Activated CD8-positive, alpha-beta T cell treated with anti-CD3 and anti-CD28 coated beads, Interleukin-2, amount 10 ng/mL, durations not matched to agents 7 days and 5 days (primary cell): Measurements from ENCODE around the gene KCNK13. TPM values are rescaled to one million over a fixed set of nuclear protein-coding genes. Genes with fewer than 3 reads are reported as not detected.
"Not testable (repeated sequence)": the region's sequence is repeated elsewhere in the genome, so short reads cannot be mapped to it uniquely, and the experiment has no call there.

Source experiments
- ATAC-seq: fragments of 150-1000 bp; cut with Tn5 transposase; one replicate; pipeline ENCODE4 v1.10.0; 2021; ENCODE audit warnings: moderate library complexity
- CTCF ChIA-PET: fragments of 350-600 bp; sonication (Branson Sonifier 250); formaldehyde crosslinking; loops from one replicate; lab custom pipeline; 2021; ENCODE audit warnings: antibody characterized with exemption; lab: Charles Lee
- POLR2A ChIA-PET: fragments of 350-600 bp; sonication (Branson Sonifier 250); formaldehyde crosslinking; loops from one replicate; lab custom pipeline; 2021; ENCODE audit warnings: antibody characterized with exemption; lab: Charles Lee
- DNase-seq: peaks from one replicate; pipeline ENCODE4 v3.0.0-alpha.2; 2020
- H3K27ac Mint-ChIP-seq: one replicate; pipeline ENCODE4 v1.8.0; 2021; ENCODE audit warnings: mild to moderate bottlenecking, mixed read lengths
- H3K27me3 Mint-ChIP-seq: one replicate; pipeline ENCODE4 v1.8.0; 2021; ENCODE audit warnings: low read depth, mixed read lengths
- H3K36me3 Mint-ChIP-seq: one replicate; pipeline ENCODE4 v1.8.0; 2021; ENCODE audit warnings: low read depth, mixed read lengths
- H3K4me1 Mint-ChIP-seq: one replicate; pipeline ENCODE4 v1.8.0; 2021; ENCODE audit warnings: low read depth, mixed read lengths
- H3K4me3 Mint-ChIP-seq: one replicate; pipeline ENCODE4 v1.8.0; 2021; ENCODE audit warnings: mild to moderate bottlenecking, mixed read lengths
- H3K9me3 Mint-ChIP-seq: one replicate; pipeline ENCODE4 v1.8.0; 2022; ENCODE audit warnings: mixed read lengths; ENCODE audit not compliant: insufficient read depth
- total RNA-seq, 2 experiments: library from RNA; stranded (reverse); gene quantifications; one replicate each; pipeline ENCODE4 v1.2.3, GENCODE V29; 2021

The KCNK13 gene
- total RNA-seq, 2 experiments from 2014 or later = 0.11 to 0.13 TPM

GRCh38 chr14:90213099-90213748 is 151.4 kb downstream of the KCNK13 start:
- POLR2A ChIA-PET = no interaction called here
- no peaks in the 10 kb centered on the region for H3K9me3 Mint-ChIP-seq
- no peaks in the 10 kb centered on the region for H3K4me1 Mint-ChIP-seq
- no peak overlapping the region for H3K4me3 Mint-ChIP-seq
- peaks cover 7% of the 10 kb centered on the region for H3K27me3 Mint-ChIP-seq
- no peak for ATAC-seq
- CTCF ChIA-PET = no interaction called here
- H3K27ac Mint-ChIP-seq = no peak overlapping the region
- peaks cover 2% of the 10 kb centered on the region for H3K36me3 Mint-ChIP-seq
- DNase-seq = no peak

- H3K4me3 Mint-ChIP-seq = no peak overlapping the region
- no peaks in the 10 kb centered on the region for H3K36me3 Mint-ChIP-seq
- DNase-seq (no peak), ATAC-seq (no peak)
- ChIA-PET POLR2A (no interaction called here), CTCF (no interaction called here)
- peaks cover 13% of the 10 kb centered on the region for H3K27me3 Mint-ChIP-seq
- H3K9me3 Mint-ChIP-seq = no peaks in the 10 kb centered on the region
- H3K4me1 Mint-ChIP-seq = no peaks in the 10 kb centered on the region
- no peak overlapping the region for H3K27ac Mint-ChIP-seq
Measured at GRCh38 chr14:90228478-90228877, 166.7 kb downstream of the KCNK13 start.

- H3K27me3 Mint-ChIP-seq = peaks cover 10% of the 10 kb centered on the region
- H3K4me1 Mint-ChIP-seq, POLR2A ChIA-PET, DNase-seq, H3K4me3 Mint-ChIP-seq, H3K9me3 Mint-ChIP-seq, H3K36me3 Mint-ChIP-seq, CTCF ChIA-PET, ATAC-seq, H3K27ac Mint-ChIP-seq: not testable (repeated sequence)
Measured at GRCh38 chr14:90229942-90230341, 168.1 kb downstream of the KCNK13 start.

Other genes with a start within 250 kb of the KCNK13 start
- gene EFCAB11, start 107.3 kb upstream of the KCNK13 start, total RNA-seq = 10 to 100 TPM in 1 of 2 experiments, 1 to 10 TPM in 1; 9.8 to 11.9 TPM
- gene TDP1, start 106.1 kb upstream of the KCNK13 start, total RNA-seq = 10 to 100 TPM; 82.0 to 89.7 TPM
- gene PSMC1, start 194.6 kb downstream of the KCNK13 start, total RNA-seq = 10 to 100 TPM; 83.5 to 88.9 TPM